Adrenal gland (tissue), 12 donors: Measurements from ENCODE around the gene FLNA. TPM values are rescaled to one million over a fixed set of nuclear protein-coding genes. Genes with fewer than 3 reads are reported as not detected.

ENCODE experiments used
- DNase-seq, 7 donors: peaks; one replicate each; pipeline ENCODE4 v3.0.0-alpha.2; 2019 to 2020
- H3K27ac ChIP-seq, 5 donors: fragments of 200-600 bp; sonication (generic) in 4 of 5; 1 replicate in 3 of 5; 2 replicates in 2 of 5; pipeline versions ENCODE4 v1.5.1 to v1.8.0; 2016 to 2020; ENCODE audit warnings: mild to moderate bottlenecking in 1 of 5
- H3K27me3 ChIP-seq: fragments of 200-600 bp; 2 replicates; pipeline ENCODE4 v1.8.0; 2021
- H3K36me3 ChIP-seq, 2 donors: fragments of 200-600 bp; replicated peaks in 1 of 2; 1 replicate in 1 of 2; 2 replicates in 1 of 2; pipeline versions ENCODE4 v1.5.1 to v1.8.0; 2018 to 2022
- H3K4me1 ChIP-seq, 2 donors: fragments of 200-600 bp; replicated peaks in 1 of 2; 1 replicate in 1 of 2; 2 replicates in 1 of 2; pipeline versions ENCODE4 v1.5.1 to v1.8.0; 2018 to 2021
- H3K4me3 ChIP-seq, 4 donors: fragments of 200-600 bp; sonication (generic) in 3 of 4; one replicate each; pipeline ENCODE4 v1.5.1; 2016 to 2018
- H3K9me3 ChIP-seq, 3 donors: fragments of 200-600 bp; sonication (generic) in 1 of 3; replicated peaks in 1 of 3; 1 replicate in 2 of 3; 2 replicates in 1 of 3; pipeline versions ENCODE4 v1.5.1 to v1.8.0; 2016 to 2021
- POLR2A ChIP-seq, 2 donors: fragments of 450-650 bp; IDR thresholded peaks; one replicate each; pipeline ENCODE4 v1.6.1; 2017; ENCODE audit warnings: antibody characterized with exemption in 2 of 2, mild to moderate bottlenecking in 2 of 2, moderate library complexity in 1 of 2
- WGBS, 4 donors: extraction: QIAGEN DNeasy Blood & Tissue Kit in 2 of 4; methylation state at CpG; one replicate each; pipeline versions ENCODE4 v1.1.5 to v1.1.7; 2013 to 2017; 5-methylcytosine and 5-hydroxymethylcytosine counted together
- intact Hi-C, 2 donors: fragments of 100-400 bp; cut with DNase I; formaldehyde crosslinking; loops; one replicate each; pipeline versions ENCODE4 v1.14.1 to v1.15.0; 2022 to 2023
- polyA plus RNA-seq, 3 donors: library from polyadenylated mRNA; stranded (reverse); fragments of 200-250 nt in 2 of 3; fragments of 350-450 nt in 1 of 3; fragmentation: Illumina TruSeq in 1 of 3; extraction: RNeasy Lipid Tissue Mini Kit (QIAGEN cat#74804) in 1 of 3; gene quantifications; one replicate each; pipeline ENCODE4 v1.2.3, GENCODE V29; 2013 to 2014
- total RNA-seq, 9 donors: library from RNA; depleted of rRNA in 4 of 9; stranded (reverse); fragments of >200 nt in 4 of 9; fragments of 120-200 nt in 1 of 9; fragmentation: NEBNext Ultra II Directional in 1 of 9; extraction: Animal tissue kit (Norgen Biotek cat#: 25700) in 1 of 9; gene quantifications; one replicate each; pipeline versions ENCODE4 v1.1.0 to v1.2.4, GENCODE V29; 2013 to 2023
- TF ChIP-seq, protein P1 (sequence below), 6 experiments: fragments of 450-650 bp in 4 of 6; fragments of 200-600 bp in 2 of 6; sonication (generic) in 1 of 6; IDR thresholded peaks; 1 replicate in 5 of 6; 2 replicates in 1 of 6; pipeline versions ENCODE4 v1.5.1 to v1.8.0; 2016 to 2021; ENCODE audit warnings: antibody characterized with exemption in 6 of 6, mild to moderate bottlenecking in 2 of 6, moderate library complexity in 1 of 6
- donor health status: healthy with polysubstance abuse.
- donor health status: Bipolar disorder and iron deficiency.
- donor health status: DM: yes; HTN: yes; CAD: no.
- donor health status: DM: no; HTN: no; CAD: no.
- donor health status: DM: no; HTN: no; CAD: no.
- donor health status: DM: yes; HTN: yes; CAD: no.

FLNA gene
- total and polyA plus RNA-seq, 12 donors, result 57.0 to 979 (median 504) TPM

DNA sequence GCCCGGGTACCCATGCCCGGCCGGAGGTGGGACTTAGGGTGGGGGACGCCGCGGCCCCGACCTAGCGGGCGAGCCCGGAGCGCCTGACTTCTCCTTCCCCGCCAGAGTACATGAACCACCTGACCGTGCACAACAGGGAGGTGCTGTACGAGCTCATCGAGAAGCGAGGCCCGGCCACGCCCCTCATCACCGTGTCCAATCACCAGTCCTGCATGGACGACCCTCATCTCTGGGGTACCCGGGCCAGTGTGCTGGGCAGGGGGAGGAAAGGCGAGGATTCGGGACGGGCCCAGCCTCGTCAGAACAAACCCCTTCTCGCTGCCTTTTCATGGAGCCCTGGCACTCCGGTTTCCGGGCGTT lies 37.5 kb upstream of the FLNA start:
- Histone ChIP-seq H3K4me1 (peaks cover 0 to 4% of the 10 kb centered on the region in 2 donors), H3K27me3 (peaks cover 4% of the 10 kb centered on the region), H3K36me3 (no peaks in the 10 kb centered on the region), H3K4me3 (peak overlapping the region in 3 of 4 donors; percentile 25 to 70 (median 57)), H3K9me3 (no peaks in the 10 kb centered on the region), H3K27ac (peak overlapping the region; percentile 64 to 95 (median 84))
- WGBS, 4 donors, result 1 to 35% (median 33%) methylated on average over 13 to 29 of the region's 29 CpGs; no CpG with 5 or more reads in 1 of the 4 donors
- DNase-seq, result peak; percentile 61 to 83 (median 70)
- peak in 1 of 2 donors; percentile 47 for TF ChIP-seq POLR2A (IDR thresholded peaks at IDR 0.05)
- TF ChIP-seq, protein P1, sequence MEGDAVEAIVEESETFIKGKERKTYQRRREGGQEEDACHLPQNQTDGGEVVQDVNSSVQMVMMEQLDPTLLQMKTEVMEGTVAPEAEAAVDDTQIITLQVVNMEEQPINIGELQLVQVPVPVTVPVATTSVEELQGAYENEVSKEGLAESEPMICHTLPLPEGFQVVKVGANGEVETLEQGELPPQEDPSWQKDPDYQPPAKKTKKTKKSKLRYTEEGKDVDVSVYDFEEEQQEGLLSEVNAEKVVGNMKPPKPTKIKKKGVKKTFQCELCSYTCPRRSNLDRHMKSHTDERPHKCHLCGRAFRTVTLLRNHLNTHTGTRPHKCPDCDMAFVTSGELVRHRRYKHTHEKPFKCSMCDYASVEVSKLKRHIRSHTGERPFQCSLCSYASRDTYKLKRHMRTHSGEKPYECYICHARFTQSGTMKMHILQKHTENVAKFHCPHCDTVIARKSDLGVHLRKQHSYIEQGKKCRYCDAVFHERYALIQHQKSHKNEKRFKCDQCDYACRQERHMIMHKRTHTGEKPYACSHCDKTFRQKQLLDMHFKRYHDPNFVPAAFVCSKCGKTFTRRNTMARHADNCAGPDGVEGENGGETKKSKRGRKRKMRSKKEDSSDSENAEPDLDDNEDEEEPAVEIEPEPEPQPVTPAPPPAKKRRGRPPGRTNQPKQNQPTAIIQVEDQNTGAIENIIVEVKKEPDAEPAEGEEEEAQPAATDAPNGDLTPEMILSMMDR (IDR thresholded peaks at IDR 0.05), result no peak
- intact Hi-C loops, result no loop called here

DNA sequence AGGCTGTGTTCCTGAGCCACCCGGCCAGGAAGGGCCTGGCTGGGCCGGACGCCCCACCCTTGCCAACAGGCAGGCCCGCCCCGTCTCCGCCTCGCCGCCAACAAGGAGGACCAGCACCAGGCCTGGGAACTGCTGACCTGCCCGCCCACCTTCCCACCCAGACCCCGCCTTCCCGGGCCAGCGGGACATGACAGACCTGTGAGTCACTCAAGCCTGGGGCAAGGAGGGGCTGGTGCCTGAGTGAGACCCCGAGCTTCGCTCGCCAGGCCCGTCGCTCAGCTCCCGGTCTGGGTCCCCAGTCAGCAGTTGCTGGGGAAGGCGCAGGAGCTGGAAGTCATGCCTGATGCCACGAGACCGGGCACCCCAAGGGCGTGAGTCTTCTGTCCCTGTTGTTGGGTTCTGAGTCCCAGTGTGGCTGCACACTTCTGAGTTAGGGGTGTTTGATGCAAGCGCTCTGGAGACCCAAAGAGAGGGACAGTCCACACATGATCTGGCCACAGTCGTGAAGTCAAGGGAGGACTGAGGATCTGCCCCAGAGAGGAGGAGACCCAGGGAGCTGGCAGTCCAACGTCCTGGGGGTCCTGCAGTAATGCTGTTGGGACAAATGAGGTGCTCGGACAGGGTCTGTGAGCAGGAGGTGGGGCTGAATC lies 34.9 kb upstream of the FLNA start, which contains the start of gene DNASE1L1:
TSS of gene DNASE1L1 (minus strand) at position 33 of the 650 bp plus-strand sequence. CDS start 3,686 bp downstream, outside the sequence.
- DNase-seq, result peak; percentile 79 to 94 (median 92)
- Histone ChIP-seq H3K27ac (peak within 1 kb of the TSS in 4 of 5 donors; percentile 7 to 76 (median 58)), H3K9me3 (no peaks in the 10 kb centered on the region), H3K4me3 (peak within 1 kb of the TSS in 1 of 4 donors; percentile 36), H3K4me1 (peaks cover 0 to 4% of the 10 kb centered on the region in 2 donors), H3K27me3 (peaks cover 4% of the 10 kb centered on the region), H3K36me3 (no peaks in the 10 kb centered on the region)
- intact Hi-C loops, result no loop called here
- TF ChIP-seq POLR2A (IDR thresholded peaks at IDR 0.05), result peak in 1 of 2 donors; percentile 21
- TF ChIP-seq, protein P1 (IDR thresholded peaks at IDR 0.05), result no peak
- WGBS, 4 donors, result 39 to 77% (median 48%) methylated on average over 2 to 26 of the region's 26 CpGs

DNA sequence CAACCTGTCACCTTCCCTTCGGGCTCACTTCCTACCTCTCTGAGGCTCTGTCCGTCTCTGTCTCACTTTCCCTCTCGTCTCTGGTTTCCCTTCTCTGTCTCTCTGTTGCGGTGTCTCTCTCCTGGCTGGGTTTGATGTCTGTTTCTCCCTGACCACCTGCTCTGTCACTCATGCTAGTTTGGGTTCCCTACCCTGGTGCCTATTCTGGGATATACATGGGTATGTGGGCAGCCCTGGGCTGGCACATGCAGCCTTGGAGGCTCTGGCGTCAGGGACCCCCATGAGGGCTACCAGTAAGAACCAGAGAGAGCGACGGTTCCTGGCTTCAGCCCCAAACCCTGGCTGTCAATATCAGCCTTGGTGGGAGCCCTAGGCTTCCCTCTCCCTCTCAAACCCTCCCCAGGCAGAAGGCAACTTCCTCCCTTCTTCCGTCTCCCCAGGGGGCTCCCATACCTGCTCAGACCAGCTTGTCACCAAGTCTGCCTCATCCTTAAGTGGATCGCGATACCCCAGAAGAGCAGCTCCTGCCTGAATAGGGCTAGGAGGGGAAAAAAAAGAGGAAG lies 34.3 kb upstream of the FLNA start:
- H3K4me3 ChIP-seq, result peak overlapping the region in 1 of 4 donors; percentile 36
- intact Hi-C loops, result no loop called here
- H3K27ac ChIP-seq, result peak overlapping the region in 2 of 5 donors; percentile 7 to 73

DNA sequence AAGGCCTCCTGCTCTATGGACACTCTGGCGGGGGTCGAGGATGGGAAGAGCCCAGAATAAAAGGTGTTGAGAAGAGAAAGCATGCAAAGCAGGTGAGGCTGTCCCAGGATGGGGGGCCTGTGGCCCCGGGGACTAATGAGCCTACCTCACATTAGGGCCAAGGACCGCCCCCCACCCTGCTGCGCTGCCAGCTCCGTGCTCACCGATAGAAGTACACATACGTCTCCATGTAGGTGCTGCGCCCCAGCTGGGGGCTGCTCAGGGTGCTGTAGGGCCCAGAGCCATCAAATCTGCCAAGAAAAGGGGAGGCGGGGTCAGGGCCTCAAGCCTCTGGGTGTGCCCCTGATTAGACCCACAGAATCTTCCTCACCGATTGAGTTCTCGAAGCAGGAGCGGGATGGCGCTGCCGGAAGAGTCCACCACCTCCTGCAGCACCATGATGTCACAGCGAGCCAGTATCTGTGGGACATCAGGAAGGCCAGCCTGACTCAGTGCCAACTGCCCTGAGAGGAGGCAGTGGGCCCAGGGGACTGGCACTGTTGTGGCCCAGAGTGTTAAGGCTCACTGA lies 30.3 kb upstream of the FLNA start:
- 90 to 96% (median 93%) methylated on average over 8 to 16 of the region's 16 CpGs for WGBS, 4 donors
- no peak overlapping the region for H3K4me3 ChIP-seq
- no peak for TF ChIP-seq POLR2A (IDR thresholded peaks at IDR 0.05)
- TF ChIP-seq, protein P1 (IDR thresholded peaks at IDR 0.05), result no peak
- no peak for DNase-seq
- intact Hi-C loops, result no loop called here
- H3K27ac ChIP-seq, result no peak overlapping the region
- peaks cover 0 to 5% of the 10 kb centered on the region in 2 donors for H3K4me1 ChIP-seq
- peaks cover 0 to 16% of the 10 kb centered on the region in 2 donors for H3K36me3 ChIP-seq
- H3K9me3 ChIP-seq, result no peaks in the 10 kb centered on the region
- H3K27me3 ChIP-seq, result no peaks in the 10 kb centered on the region

More for the DNA sequence above, 34.3 kb upstream of the FLNA start:
- Histone ChIP-seq H3K9me3 (no peaks in the 10 kb centered on the region), H3K4me1 (peaks cover 0 to 4% of the 10 kb centered on the region in 2 donors), H3K36me3 (no peaks in the 10 kb centered on the region), H3K27me3 (peaks cover 4% of the 10 kb centered on the region)
- DNase-seq, result no peak
- 43 to 61% (median 55%) methylated on average over 4 to 10 of the region's 10 CpGs for WGBS, 4 donors
- TF ChIP-seq, protein P1 (IDR thresholded peaks at IDR 0.05), result no peak
